LoVo (cell line): Measurements from ENCODE around the gene MMP8.

ENCODE experiments used
- DNase-seq: peaks from one replicate; pipeline ENCODE4 v3.0.0-alpha.2; 2016; ENCODE audit warnings: low spot score

The MMP8 gene

GRCh38 chr11:102722821-102723220 lies 1.9 kb downstream of the MMP8 start:
- DNase-seq, result no peak

- no peak for DNase-seq
Measured at GRCh38 chr11:102719620-102720277, 5.0 kb downstream of the MMP8 start.

GRCh38 chr11:102717280-102717679 lies 7.5 kb downstream of the MMP8 start:
- DNase-seq, result no peak

GRCh38 chr11:102716527-102716926 lies 8.2 kb downstream of the MMP8 start:
- no peak for DNase-seq

- DNase-seq, result no peak
Measured at GRCh38 chr11:102712137-102712536, 12.6 kb downstream of the MMP8 start.

GRCh38 chr11:102709201-102709945 lies 15.4 kb downstream of the MMP8 start:
- no peak for DNase-seq

GRCh38 chr11:102708654-102709053 lies 16.1 kb downstream of the MMP8 start:
- no peak for DNase-seq

- no peak for DNase-seq
Measured at GRCh38 chr11:102705626-102706025, 19.1 kb downstream of the MMP8 start, which contains the start of gene MMP27. Gene MMP27, minus strand, starts transcription at chr11:102705769. Its CDS starts 55 bp downstream, at chr11:102705714.

- DNase-seq, result no peak
Measured at GRCh38 chr11:102704841-102705240, 19.9 kb downstream of the MMP8 start.

GRCh38 chr11:102703826-102704493 lies 20.8 kb downstream of the MMP8 start:
- DNase-seq, result no peak

GRCh38 chr11:102695201-102695600 lies 29.6 kb downstream of the MMP8 start:
- DNase-seq, result no peak

GRCh38 chr11:102685754-102686153 lies 39.0 kb downstream of the MMP8 start:
- DNase-seq, result no peak

GRCh38 chr11:102685338-102685737 lies 39.4 kb downstream of the MMP8 start:
- no peak for DNase-seq

- no peak for DNase-seq
Measured at GRCh38 chr11:102683277-102683676, 41.5 kb downstream of the MMP8 start.

GRCh38 chr11:102680945-102681344 lies 43.8 kb downstream of the MMP8 start:
- DNase-seq, result no peak

- no peak for DNase-seq
Measured at GRCh38 chr11:102678022-102678421, 46.7 kb downstream of the MMP8 start.

GRCh38 chr11:102676084-102676483 lies 48.7 kb downstream of the MMP8 start:
- no peak for DNase-seq

- no peak for DNase-seq
Measured at GRCh38 chr11:102669664-102670063, 55.1 kb downstream of the MMP8 start.

- DNase-seq, result peak; percentile 63
Measured at GRCh38 chr11:102666331-102666957, 58.3 kb downstream of the MMP8 start.

GRCh38 chr11:102664001-102664752 lies 60.6 kb downstream of the MMP8 start:
- DNase-seq, result no peak

GRCh38 chr11:102662607-102663006 lies 62.1 kb downstream of the MMP8 start:
- DNase-seq, result no peak
